Right cardiac atrium (tissue), 5 donors: ENCODE results near the gene SLC6A16. TPM values are rescaled to one million over a fixed set of nuclear protein-coding genes. Genes with fewer than 3 reads are reported as not detected.
"Not testable (repeated sequence)": the region's sequence is repeated elsewhere in the genome, so short reads cannot be mapped to it uniquely, and the experiment has no call there.

Experiments used
- ATAC-seq, 2 donors: fragments of 200-7000 bp; cut with Tn5 transposase; one replicate each; pipeline versions ENCODE4 v1.8.0 to v1.9.1; 2020; ENCODE audit warnings: moderate library complexity in 2 of 2, mild to moderate bottlenecking in 1 of 2
- DNase-seq, 3 donors: peaks; one replicate each; pipeline ENCODE4 v3.0.0-alpha.2; 2020
- H3K27ac ChIP-seq: one replicate; pipeline ENCODE4 v1.5.1; 2013; ENCODE audit warnings: mild to moderate bottlenecking, low read length, control low read depth, moderate library complexity
- H3K27me3 ChIP-seq: one replicate; pipeline ENCODE4 v1.6.1; 2013; ENCODE audit not compliant: control insufficient read depth, insufficient read depth
- H3K4me1 ChIP-seq: one replicate; pipeline ENCODE4 v1.6.1; 2013; ENCODE audit warnings: low read length; ENCODE audit not compliant: control insufficient read depth, insufficient read depth
- H3K4me3 ChIP-seq: one replicate; pipeline ENCODE4 v1.5.1; 2013; ENCODE audit warnings: low read length, control low read depth
- H3K9me3 ChIP-seq: one replicate; pipeline ENCODE4 v1.6.1; 2013; ENCODE audit warnings: low read length; ENCODE audit not compliant: control insufficient read depth
- WGBS: extraction: QIAGEN DNeasy Blood & Tissue Kit; methylation state at CpG from one replicate; pipeline ENCODE4 v1.1.7; 2013; 5-methylcytosine and 5-hydroxymethylcytosine counted together
- intact Hi-C, 4 donors: fragments of 100-400 bp; cut with DNase I; formaldehyde crosslinking; loops; one replicate each; pipeline versions ENCODE4 v1.11.0 to v1.14.0; 2022 to 2023
- polyA plus RNA-seq: library from polyadenylated mRNA; stranded (reverse); fragments of 200-250 nt; gene quantifications from one replicate; pipeline ENCODE4 v1.2.3, GENCODE V29; 2013
- total RNA-seq, 4 donors: library from RNA; stranded (reverse); fragmentation: NEBNext Ultra II Directional; extraction: Animal tissue kit (Norgen Biotek cat#: 25700); gene quantifications; one replicate each; pipeline ENCODE4 v1.2.1, GENCODE V29; 2021
- donor health status: healthy with polysubstance abuse.
- donor health status: DM: no; HTN: yes; CAD: no.
- donor health status: DM: no; HTN: no; CAD: no.
- donor health status: DM: no; HTN: yes; CAD: no; lungs with severe emphysema.
- donor health status: DM: yes; HTN: yes; CAD: no.

The SLC6A16 gene
- total and polyA plus RNA-seq, 5 donors: 1.2 to 2.1 (median 1.8) TPM

DNA sequence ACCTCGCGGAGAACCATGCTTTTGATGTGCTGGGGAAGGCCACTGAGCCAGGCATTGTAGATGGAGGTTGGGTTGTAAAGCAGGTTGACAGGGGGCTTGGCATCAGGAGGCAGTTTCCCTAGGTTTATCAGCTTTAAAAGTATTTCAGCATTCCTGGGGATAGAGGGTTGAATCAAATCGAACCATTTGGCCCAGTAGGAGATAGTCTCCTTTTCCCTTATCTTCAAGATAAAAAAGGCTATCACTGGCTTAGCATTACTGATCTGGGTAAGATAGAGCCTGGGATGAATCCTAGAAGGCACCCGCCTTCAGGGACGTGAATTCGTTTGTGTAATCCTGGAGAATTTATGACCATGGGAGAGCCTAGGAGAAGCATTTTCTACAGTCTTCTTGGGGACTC lies 30.6 kb downstream of the SLC6A16 start:
- H3K4me1 ChIP-seq: no peaks in the 10 kb centered on the region
- no peak overlapping the region for H3K27ac ChIP-seq
- DNase-seq: no peak
- no peak overlapping the region for H3K4me3 ChIP-seq
- WGBS: 83% methylated on average over 6 of the region's 6 CpGs
- H3K27me3 ChIP-seq: no peaks in the 10 kb centered on the region
- no peak for ATAC-seq
- no peaks in the 10 kb centered on the region for H3K9me3 ChIP-seq
- intact Hi-C loops: no loop called here

DNA sequence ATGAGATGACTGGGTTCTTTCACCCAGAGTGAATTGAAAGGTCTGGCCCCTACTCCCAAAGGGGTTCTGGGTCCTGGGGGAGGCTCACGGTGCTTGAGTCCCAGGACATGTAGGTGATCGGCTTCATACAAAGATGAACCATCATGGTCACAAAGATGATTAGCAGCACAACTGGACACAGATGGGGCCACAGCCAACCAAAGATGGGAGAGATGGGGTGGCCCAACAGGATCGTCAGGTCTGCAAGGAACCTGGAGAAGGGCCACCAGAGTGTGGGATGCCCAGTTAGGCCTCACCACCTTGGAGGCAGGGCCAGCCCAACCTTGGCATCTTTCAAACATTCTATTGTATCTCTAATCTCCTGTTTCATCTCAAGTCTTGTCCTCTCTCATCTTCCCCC lies 34.5 kb downstream of the SLC6A16 start:
- Histone ChIP-seq H3K4me1 (no peaks in the 10 kb centered on the region), H3K27ac (no peak overlapping the region), H3K27me3 (no peaks in the 10 kb centered on the region), H3K4me3 (no peak overlapping the region), H3K9me3 (no peaks in the 10 kb centered on the region)
- WGBS: 91% methylated on average over 3 of the region's 3 CpGs
- no peak for ATAC-seq
- DNase-seq: no peak
- intact Hi-C loops: no loop called here

DNA sequence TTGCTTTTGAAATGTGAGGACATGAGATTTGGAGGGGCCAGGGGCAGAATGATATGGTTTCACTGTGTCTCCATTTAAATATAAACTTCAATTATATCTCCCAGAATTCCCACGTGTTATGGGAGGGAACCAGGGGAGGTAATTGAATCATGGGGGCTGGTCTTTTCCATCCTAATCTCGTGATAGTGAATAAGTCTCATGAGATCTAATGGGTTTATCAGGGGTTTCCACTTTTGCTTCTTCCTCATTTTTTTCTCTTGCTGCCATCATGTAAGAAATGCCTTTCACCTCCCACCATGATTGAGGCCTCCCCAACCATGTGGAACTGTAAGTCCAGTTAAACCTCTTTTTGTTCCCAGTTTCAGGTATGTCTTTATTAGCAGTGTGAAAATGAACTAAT lies 35.7 kb downstream of the SLC6A16 start:
- WGBS: 40% methylated on average over 2 of the region's 2 CpGs
- H3K4me3 ChIP-seq, DNase-seq, H3K27me3 ChIP-seq, H3K27ac ChIP-seq, ATAC-seq, H3K9me3 ChIP-seq, intact Hi-C loops, H3K4me1 ChIP-seq: not testable (repeated sequence)

DNA sequence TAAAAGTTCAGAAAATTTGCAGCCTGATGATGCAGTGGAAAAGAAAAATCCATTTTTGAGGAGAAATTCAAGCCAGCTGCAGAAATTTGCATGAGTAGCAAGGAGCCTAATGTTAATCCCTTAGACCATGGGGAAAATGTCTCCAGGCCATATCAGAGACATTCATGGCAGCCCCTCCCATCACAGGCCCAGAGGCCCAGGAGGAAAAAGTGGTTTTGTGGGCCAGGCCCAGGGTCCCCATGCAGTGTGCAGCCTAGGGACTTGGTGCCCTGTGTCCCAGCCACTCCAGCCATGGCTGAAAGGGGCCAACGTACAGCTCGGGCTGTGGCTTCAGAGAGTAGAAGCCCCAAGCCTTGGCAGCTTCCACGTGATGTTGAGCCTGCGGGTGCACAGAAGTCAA lies 36.8 kb downstream of the SLC6A16 start:
- H3K4me3 ChIP-seq, H3K27me3 ChIP-seq, intact Hi-C loops, H3K4me1 ChIP-seq, H3K9me3 ChIP-seq, H3K27ac ChIP-seq, DNase-seq, ATAC-seq: not testable (repeated sequence)
- 93% methylated on average over 4 of the region's 4 CpGs for WGBS

DNA sequence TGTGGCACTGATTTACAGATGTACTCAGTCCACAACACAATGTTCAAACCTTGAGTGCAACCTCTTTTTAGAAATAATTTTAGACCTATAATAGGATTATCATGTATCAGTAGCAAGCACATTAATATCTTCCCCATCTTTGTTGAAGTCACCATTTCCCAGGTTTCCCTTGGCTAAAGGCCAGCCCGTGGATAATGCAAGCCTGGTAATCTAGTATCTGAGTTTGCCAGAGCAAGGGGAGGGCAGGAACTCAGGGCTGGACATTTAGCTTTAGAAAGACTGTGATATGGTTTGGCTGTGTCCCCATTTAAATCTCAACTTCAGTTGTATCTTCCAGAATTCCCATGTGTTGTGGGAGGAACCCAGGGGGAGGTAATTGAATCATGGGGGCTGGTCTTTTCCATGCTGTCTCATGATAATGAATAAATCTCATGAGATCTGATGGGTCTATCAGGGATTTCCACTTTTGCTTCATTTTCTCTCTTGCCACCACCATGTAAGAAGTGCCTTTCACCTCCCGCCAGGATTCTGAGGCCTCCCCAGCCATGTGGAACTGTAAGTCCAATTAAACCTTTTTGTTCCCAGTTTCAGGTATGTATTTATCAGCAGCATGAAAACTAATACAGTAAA lies 37.7 kb downstream of the SLC6A16 start:
- no peaks in the 10 kb centered on the region for H3K27me3 ChIP-seq
- no peak overlapping the region for H3K4me3 ChIP-seq
- WGBS: 72% methylated on average over 2 of the region's 2 CpGs
- DNase-seq (no peak), ATAC-seq (peak in 1 of 2 donors; percentile 26)
- intact Hi-C loops: no loop called here
- no peaks in the 10 kb centered on the region for H3K4me1 ChIP-seq
- no peak overlapping the region for H3K27ac ChIP-seq
- no peaks in the 10 kb centered on the region for H3K9me3 ChIP-seq

DNA sequence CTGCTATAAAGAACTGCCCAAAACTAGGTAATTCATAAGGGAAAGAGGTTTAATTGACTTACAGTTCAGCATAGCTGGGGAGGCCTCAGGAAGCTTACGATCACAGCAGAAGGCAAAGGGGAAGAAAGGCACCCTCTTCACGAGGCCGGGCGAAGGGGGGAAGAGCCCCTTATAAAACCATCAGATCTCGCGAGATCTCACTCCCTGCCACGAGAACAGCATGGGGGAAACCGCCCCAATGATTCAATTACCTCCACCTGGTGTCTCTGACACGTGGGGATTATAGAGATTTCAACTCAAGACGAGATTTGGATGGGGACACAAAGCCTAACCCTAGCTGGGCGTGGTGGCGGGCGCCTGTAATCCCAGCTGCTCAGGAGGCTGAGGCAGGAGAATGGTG lies 42.8 kb downstream of the SLC6A16 start:
- ATAC-seq (no peak), DNase-seq (no peak)
- WGBS: 80% methylated on average over 13 of the region's 13 CpGs
- Histone ChIP-seq H3K27ac (no peak overlapping the region), H3K27me3 (no peaks in the 10 kb centered on the region), H3K4me3 (no peak overlapping the region), H3K9me3 (no peaks in the 10 kb centered on the region), H3K4me1 (no peaks in the 10 kb centered on the region)
- intact Hi-C loops: no loop called here

DNA sequence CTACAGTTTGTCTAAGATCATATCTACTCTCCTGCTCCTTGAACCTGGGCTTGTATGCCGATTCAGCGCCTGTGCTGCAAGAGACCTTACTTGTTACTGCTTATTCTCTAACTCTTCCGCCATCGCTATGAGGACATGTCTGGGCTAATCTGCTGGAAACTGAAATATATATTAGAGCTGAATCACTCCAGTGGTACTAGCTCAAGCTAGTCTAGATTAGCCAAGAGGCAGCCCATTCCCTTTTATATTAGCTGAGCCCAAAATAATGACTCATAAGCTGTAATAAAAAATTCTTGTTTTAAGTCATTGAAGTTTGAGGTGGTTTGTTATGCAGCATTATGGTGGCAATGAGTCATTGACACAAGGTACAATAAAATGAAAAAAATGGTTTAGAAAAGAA lies 52.8 kb downstream of the SLC6A16 start:
- intact Hi-C loops: no loop called here
- H3K27me3 ChIP-seq: no peaks in the 10 kb centered on the region
- WGBS: 93% methylated on average over 4 of the region's 4 CpGs
- no peaks in the 10 kb centered on the region for H3K9me3 ChIP-seq
- no peak overlapping the region for H3K4me3 ChIP-seq
- H3K4me1 ChIP-seq: no peaks in the 10 kb centered on the region
- ATAC-seq (no peak), DNase-seq (no peak)
- no peak overlapping the region for H3K27ac ChIP-seq

DNA sequence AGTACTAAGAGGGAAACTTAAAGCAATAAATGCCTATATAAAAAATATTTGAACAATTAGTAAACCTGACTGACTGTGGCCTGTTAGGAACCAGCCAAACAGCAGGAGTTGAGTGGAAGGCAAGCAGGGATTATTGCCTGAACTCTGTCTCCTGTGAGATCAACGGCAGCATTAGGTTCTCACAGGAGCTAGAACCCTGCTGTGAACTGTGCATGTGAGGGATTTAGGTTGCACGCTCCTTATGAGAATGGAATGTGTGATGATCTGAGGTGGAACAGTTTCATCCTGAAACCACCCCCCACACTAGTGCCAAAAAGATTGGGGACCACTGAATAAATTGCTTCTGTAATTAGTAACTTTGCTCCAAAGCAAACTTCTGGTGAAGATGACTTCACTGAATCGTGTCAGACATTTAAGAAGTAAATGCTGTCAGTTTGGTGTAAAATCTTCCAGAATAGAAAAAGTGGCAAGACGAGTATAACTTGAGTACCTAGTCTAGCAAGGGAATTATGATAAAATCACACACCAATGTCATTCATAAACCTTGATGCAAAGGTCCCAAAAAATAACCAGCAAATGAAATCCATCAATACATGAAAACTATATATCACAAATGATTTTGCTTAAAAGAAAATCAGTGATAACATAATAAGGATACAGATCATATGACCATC lies 53.8 kb downstream of the SLC6A16 start:
- Histone ChIP-seq H3K27me3 (no peaks in the 10 kb centered on the region), H3K4me1 (no peaks in the 10 kb centered on the region), H3K9me3 (no peaks in the 10 kb centered on the region), H3K27ac (no peak overlapping the region), H3K4me3 (no peak overlapping the region)
- 72% methylated on average over 4 of the region's 4 CpGs for WGBS
- ATAC-seq (no peak), DNase-seq (no peak)
- intact Hi-C loops: no loop called here

DNA sequence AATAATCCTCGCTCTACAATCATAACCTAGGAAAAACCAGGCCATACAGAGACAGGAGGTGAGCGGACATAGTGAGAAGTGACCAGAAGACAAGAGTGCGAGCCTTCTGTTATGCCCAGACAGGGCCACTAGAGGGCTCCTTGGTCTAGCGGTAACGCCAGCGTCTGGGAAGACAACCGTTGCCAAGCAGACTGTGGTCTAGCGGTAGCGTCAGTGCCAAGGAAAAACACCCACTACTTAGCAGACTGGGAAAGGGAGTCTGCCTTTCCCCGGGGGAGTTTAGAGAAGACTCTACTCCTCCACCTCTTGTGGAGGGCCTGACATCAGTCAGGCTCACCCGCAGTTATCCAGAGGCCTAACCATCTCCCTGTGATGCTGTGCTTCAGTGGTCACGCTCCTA lies 58.6 kb downstream of the SLC6A16 start:
- not testable (repeated sequence) for ATAC-seq, H3K9me3 ChIP-seq, H3K4me3 ChIP-seq, H3K27ac ChIP-seq, H3K4me1 ChIP-seq, H3K27me3 ChIP-seq
- WGBS: 29% methylated on average over 12 of the region's 12 CpGs
- intact Hi-C loops: loop anchor here in 1 of 4 donors (10.0 kb wide), 1 partner anchor 178 kb away; the partner anchor contains the start of gene SLC17A7
- peak; percentile 58 to 88 (median 80) for DNase-seq

DNA sequence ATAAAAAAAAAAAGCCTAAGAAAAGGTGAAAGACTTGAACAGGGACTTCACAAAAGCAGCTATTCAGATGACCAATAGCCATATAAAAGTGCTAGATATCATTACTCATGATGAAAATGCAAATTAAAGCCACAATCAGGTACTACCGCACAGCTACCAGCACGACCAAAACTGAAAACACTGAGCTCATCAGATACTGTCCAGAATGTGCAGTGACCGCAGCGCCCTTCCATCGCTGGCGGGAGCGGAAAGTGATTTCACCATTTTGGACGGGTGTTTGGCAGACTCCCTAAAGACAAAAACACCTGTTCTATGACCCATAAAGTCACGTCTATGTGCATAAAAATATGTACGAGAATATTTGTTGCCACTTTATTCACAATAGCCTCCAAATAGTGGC lies 60.7 kb downstream of the SLC6A16 start:
- H3K27me3 ChIP-seq: no peaks in the 10 kb centered on the region
- no peak overlapping the region for H3K27ac ChIP-seq
- 84% methylated on average over 10 of the region's 10 CpGs for WGBS
- ATAC-seq (no peak), DNase-seq (no peak)
- H3K9me3 ChIP-seq: no peaks in the 10 kb centered on the region
- H3K4me3 ChIP-seq: no peak overlapping the region
- H3K4me1 ChIP-seq: no peaks in the 10 kb centered on the region
- intact Hi-C loops: loop anchor here in 1 of 4 donors (10.0 kb wide), 1 partner anchor 181 kb away; the partner anchor contains the start of gene SLC17A7

DNA sequence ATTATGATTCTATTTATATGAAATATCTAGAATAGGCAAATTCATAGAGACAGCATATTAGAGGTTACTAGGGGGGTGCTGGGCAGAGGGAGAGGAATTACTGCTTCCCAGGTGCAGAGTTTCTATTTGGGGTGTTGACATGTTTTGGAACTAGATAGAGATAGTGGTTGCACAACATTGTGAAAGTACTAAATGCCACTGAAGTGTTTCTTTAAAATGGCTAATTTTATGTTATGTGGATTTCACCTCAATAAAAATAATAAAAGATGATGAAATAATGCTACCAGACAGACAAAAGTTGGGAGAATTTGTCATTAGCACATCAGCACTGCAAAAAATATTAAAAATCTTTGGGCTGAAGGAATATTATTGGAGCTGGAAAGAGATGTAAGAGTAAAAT lies 63.4 kb downstream of the SLC6A16 start:
- no peaks in the 10 kb centered on the region for H3K9me3 ChIP-seq
- ATAC-seq: no peak
- H3K27ac ChIP-seq: no peak overlapping the region
- H3K27me3 ChIP-seq: no peaks in the 10 kb centered on the region
- DNase-seq: no peak
- H3K4me3 ChIP-seq: no peak overlapping the region
- H3K4me1 ChIP-seq: no peaks in the 10 kb centered on the region
- intact Hi-C loops: loop anchor here in 1 of 4 donors (10.0 kb wide), 1 partner anchor 183 kb away; the partner anchor contains the start of gene SLC17A7
